MM.1S (cell line): Measurements from ENCODE around the gene LTB4R.
"Not testable (repeated sequence)": the region's sequence is repeated elsewhere in the genome, so short reads cannot be mapped to it uniquely, and the experiment has no call there.

Experiments used
- DNase-seq: peaks from one replicate; pipeline ENCODE4 v3.0.0-alpha.2; 2015
- H2AFZ ChIP-seq: fragments of 300-600 bp; sonication (generic); 2 replicates; pipeline ENCODE4 v1.6.0; 2016; ENCODE audit warnings: antibody characterized with exemption, low read length
- H3F3A ChIP-seq: fragments of 300-600 bp; sonication (generic); 2 replicates; pipeline ENCODE4 v1.6.1; 2016; ENCODE audit warnings: mild to moderate bottlenecking, antibody characterized with exemption, low read length, moderate library complexity, mixed read lengths; ENCODE audit not compliant: insufficient read depth
- H3K27ac ChIP-seq: fragments of 300-600 bp; sonication (generic); 2 replicates; pipeline ENCODE4 v1.5.1; 2016; ENCODE audit warnings: mild to moderate bottlenecking, low read length
- H3K27me3 ChIP-seq: fragments of 300-600 bp; sonication (generic); replicated peaks from 2 replicates; pipeline ENCODE4 v1.6.0; 2016; ENCODE audit warnings: low read length; ENCODE audit not compliant: insufficient read depth
- H3K36me3 ChIP-seq: fragments of 300-600 bp; sonication (generic); replicated peaks from 2 replicates; pipeline ENCODE4 v1.6.1; 2016; ENCODE audit warnings: mild to moderate bottlenecking, low read length, mixed read lengths; ENCODE audit not compliant: insufficient read depth
- H3K4me1 ChIP-seq: fragments of 300-600 bp; sonication (generic); 2 replicates; pipeline ENCODE4 v1.6.1; 2016; ENCODE audit warnings: low read length, mixed read lengths
- H3K4me2 ChIP-seq: fragments of 300-600 bp; sonication (generic); 2 replicates; pipeline ENCODE4 v1.6.0; 2016; ENCODE audit warnings: low read depth, low read length
- H3K4me3 ChIP-seq: fragments of 300-600 bp; sonication (generic); 2 replicates; pipeline ENCODE4 v1.5.1; 2016; ENCODE audit warnings: low read length, mixed read lengths
- H3K79me2 ChIP-seq: fragments of 300-600 bp; sonication (generic); 2 replicates; pipeline ENCODE4 v1.6.1; 2016; ENCODE audit warnings: mixed run types, low read length, mixed read lengths
- H3K9ac ChIP-seq: fragments of 300-600 bp; sonication (generic); 2 replicates; pipeline ENCODE4 v1.6.1; 2016; ENCODE audit warnings: low read length, mixed read lengths
- H3K9me2 ChIP-seq: fragments of 300-600 bp; sonication (generic); replicated peaks from 2 replicates; pipeline ENCODE4 v1.6.1; 2016; ENCODE audit warnings: mild to moderate bottlenecking, low read length, mixed read lengths; ENCODE audit not compliant: insufficient read depth
- H3K9me3 ChIP-seq: fragments of 300-600 bp; sonication (generic); replicated peaks from 2 replicates; pipeline ENCODE4 v1.6.1; 2016; ENCODE audit warnings: mild to moderate bottlenecking, low read length, mixed read lengths; ENCODE audit not compliant: insufficient read depth
- H4K20me1 ChIP-seq: fragments of 300-600 bp; sonication (generic); 2 replicates; pipeline ENCODE4 v1.6.1; 2016; ENCODE audit warnings: mild to moderate bottlenecking, low read length, moderate library complexity, mixed read lengths; ENCODE audit not compliant: insufficient read depth
- EZH2 ChIP-seq: fragments of 300-600 bp; sonication (generic); optimal IDR thresholded peaks from 2 replicates; pipeline ENCODE3; 2017; ENCODE audit warnings: low read depth, mild to moderate bottlenecking, antibody characterized with exemption, low read length, mixed read lengths
- EZH2phosphoT487 ChIP-seq: fragments of 300-600 bp; sonication (generic); IDR thresholded peaks from 2 replicates; pipeline ENCODE4 v1.6.1; 2018; ENCODE audit warnings: antibody characterized with exemption, low read length
- TF ChIP-seq, protein P1 (sequence below): fragments of 300-600 bp; sonication (generic); IDR thresholded peaks from 2 replicates; pipeline ENCODE4 v1.5.1; 2016; ENCODE audit warnings: antibody characterized with exemption, low read length, mixed read lengths

Gene LTB4R

DNA sequence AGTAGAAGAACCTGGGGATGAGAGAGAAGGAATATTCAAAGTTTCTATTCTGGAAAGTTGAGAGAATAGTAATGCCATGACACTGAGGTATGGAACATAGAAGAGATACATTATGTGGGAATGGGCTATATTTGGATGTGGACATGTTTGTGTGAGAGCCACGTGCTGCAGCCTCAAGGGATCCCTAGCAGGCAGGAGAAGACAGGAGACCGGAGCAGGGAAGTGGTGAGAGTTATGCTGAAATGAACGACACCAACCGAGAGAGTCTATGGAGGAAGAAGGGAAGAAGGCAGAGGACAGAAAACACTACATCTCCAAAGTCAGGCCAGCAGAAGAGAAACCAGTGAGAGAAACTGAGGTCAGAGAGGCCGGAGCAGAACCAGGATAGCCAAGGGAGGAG is 38.4 kb downstream of the LTB4R start:
- no peak overlapping the region for H3K9ac ChIP-seq
- no peaks in the 10 kb centered on the region for H3K9me3 ChIP-seq
- no peaks in the 10 kb centered on the region for H3K9me2 ChIP-seq
- TF ChIP-seq EZH2 = no peak
- no peak for TF ChIP-seq EZH2phosphoT487
- TF ChIP-seq, protein P1, sequence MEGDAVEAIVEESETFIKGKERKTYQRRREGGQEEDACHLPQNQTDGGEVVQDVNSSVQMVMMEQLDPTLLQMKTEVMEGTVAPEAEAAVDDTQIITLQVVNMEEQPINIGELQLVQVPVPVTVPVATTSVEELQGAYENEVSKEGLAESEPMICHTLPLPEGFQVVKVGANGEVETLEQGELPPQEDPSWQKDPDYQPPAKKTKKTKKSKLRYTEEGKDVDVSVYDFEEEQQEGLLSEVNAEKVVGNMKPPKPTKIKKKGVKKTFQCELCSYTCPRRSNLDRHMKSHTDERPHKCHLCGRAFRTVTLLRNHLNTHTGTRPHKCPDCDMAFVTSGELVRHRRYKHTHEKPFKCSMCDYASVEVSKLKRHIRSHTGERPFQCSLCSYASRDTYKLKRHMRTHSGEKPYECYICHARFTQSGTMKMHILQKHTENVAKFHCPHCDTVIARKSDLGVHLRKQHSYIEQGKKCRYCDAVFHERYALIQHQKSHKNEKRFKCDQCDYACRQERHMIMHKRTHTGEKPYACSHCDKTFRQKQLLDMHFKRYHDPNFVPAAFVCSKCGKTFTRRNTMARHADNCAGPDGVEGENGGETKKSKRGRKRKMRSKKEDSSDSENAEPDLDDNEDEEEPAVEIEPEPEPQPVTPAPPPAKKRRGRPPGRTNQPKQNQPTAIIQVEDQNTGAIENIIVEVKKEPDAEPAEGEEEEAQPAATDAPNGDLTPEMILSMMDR = no peak
- no peaks in the 10 kb centered on the region for H3F3A ChIP-seq
- H3K4me3 ChIP-seq = no peak overlapping the region
- H3K27me3 ChIP-seq = no peaks in the 10 kb centered on the region
- H4K20me1 ChIP-seq = no peaks in the 10 kb centered on the region
- DNase-seq = no peak
- H3K27ac ChIP-seq = no peak overlapping the region
- H3K79me2 ChIP-seq = no peaks in the 10 kb centered on the region
- H3K36me3 ChIP-seq = no peaks in the 10 kb centered on the region
- H3K4me1 ChIP-seq = no peaks in the 10 kb centered on the region
- H2AFZ ChIP-seq = no peak overlapping the region
- no peak overlapping the region for H3K4me2 ChIP-seq

DNA sequence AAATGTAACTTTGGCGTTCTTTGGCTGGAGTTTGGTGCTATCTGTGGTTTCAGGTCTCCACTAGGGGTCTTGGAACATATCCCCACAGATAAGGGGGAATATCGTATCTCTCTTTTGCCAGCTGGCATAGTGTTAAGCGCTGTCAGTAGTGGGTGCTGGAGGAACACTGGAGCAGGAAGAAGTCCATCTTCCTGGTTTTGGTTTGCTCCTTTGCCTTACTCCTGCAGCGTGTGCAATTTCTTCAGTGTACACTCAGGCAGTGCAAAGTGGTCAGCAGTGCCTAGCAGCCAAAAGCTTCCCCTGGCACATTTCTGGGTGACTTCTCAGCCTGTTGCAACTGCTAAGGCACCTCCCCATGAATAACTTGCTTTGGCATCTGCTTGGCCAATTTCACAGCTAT is 40.2 kb downstream of the LTB4R start:
- H3K9me2 ChIP-seq = no peaks in the 10 kb centered on the region
- H2AFZ ChIP-seq = no peak overlapping the region
- TF ChIP-seq EZH2phosphoT487 (no peak), EZH2 (no peak)
- TF ChIP-seq, protein P1 = no peak
- no peaks in the 10 kb centered on the region for H3K27me3 ChIP-seq
- no peak overlapping the region for H3K27ac ChIP-seq
- H3K4me3 ChIP-seq = no peak overlapping the region
- no peaks in the 10 kb centered on the region for H3F3A ChIP-seq
- H3K79me2 ChIP-seq = no peaks in the 10 kb centered on the region
- H4K20me1 ChIP-seq = no peaks in the 10 kb centered on the region
- H3K4me1 ChIP-seq = no peaks in the 10 kb centered on the region
- no peaks in the 10 kb centered on the region for H3K9me3 ChIP-seq
- H3K9ac ChIP-seq = no peak overlapping the region
- DNase-seq = no peak
- H3K4me2 ChIP-seq = no peak overlapping the region
- no peaks in the 10 kb centered on the region for H3K36me3 ChIP-seq

DNA sequence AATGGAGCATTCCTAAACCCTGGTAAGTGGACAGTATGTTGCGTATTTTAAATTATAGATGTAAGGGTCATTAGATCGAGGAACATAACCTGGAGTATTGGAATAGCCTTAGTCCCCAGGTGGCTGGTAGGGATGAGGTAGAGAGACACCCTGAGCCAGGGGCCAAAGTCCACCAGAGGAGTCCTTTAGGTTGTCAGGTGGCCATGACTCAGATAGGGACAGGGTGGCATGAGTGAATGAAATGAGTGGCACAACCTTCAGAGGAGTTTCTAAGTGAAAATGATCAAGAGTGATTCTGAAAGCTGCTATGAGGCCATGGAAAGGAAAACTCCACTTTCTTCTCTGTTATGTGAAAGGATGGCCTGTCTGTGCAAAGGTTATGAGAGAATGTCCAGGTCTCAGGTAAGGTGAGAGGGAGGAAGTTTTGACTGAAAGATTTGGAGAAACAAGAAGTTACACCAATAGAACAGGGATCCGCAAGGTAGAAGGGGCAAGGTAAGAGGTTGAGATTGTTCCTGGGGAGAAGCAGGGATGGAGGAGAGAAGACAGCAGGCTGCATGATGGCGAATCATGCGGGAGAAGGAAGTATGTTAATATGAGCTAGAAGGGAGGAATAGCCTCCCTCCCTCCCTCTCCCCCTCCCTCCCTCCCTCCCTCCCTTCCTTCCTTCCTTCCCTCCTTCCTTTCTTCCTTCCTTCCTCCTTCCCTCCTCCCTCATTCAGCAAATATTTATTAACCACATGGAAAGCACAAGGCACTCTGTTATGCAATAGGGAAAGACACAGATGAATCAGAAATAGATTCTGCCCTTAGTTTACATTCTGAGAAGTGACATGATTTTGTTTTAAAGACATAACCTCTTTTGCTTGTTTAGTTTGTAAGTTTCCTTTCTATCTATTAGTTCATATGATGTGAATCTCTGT is 42.5 kb downstream of the LTB4R start:
- Histone ChIP-seq H3K4me1 (no peaks in the 10 kb centered on the region), H3K36me3 (no peaks in the 10 kb centered on the region), H3K4me3 (no peak overlapping the region), H3K9me3 (no peaks in the 10 kb centered on the region), H3K79me2 (no peaks in the 10 kb centered on the region), H2AFZ (no peak overlapping the region), H3K27me3 (no peaks in the 10 kb centered on the region), H3F3A (no peaks in the 10 kb centered on the region), H3K9ac (no peak overlapping the region), H3K9me2 (no peaks in the 10 kb centered on the region), H3K27ac (no peak overlapping the region), H3K4me2 (no peak overlapping the region), H4K20me1 (no peaks in the 10 kb centered on the region)
- TF ChIP-seq EZH2 = no peak
- TF ChIP-seq, protein P1 = no peak
- no peak for TF ChIP-seq EZH2phosphoT487
- DNase-seq = no peak

DNA sequence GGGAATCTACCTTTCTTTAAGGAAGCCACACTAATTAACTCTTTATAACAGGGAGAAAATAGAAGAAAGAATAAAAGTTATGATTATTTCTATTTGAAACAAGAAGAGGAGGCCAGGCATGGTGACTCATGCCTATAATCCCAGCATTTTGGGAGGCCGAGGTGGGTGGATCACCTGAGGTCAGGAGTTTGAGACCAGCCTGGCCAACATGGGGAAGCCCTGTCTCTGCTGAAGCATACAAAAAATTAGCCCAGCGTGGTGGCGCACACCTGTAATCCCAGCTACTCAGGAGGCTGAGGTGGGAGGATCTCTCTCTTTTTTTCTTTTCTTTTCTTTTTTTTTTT is 43.2 kb downstream of the LTB4R start:
- H4K20me1 ChIP-seq, DNase-seq, H3K4me1 ChIP-seq, H3K4me3 ChIP-seq, H3K79me2 ChIP-seq, H3K27ac ChIP-seq, H3K4me2 ChIP-seq, H3K27me3 ChIP-seq, H3K9me2 ChIP-seq, H3K9ac ChIP-seq, H3F3A ChIP-seq, H2AFZ ChIP-seq, H3K36me3 ChIP-seq, H3K9me3 ChIP-seq: not testable (repeated sequence)
